ENCODE data around the gene SMURF1.

Gene SMURF1

GRCh38 chr7:98981701-98982100 is 162.2 kb downstream of the SMURF1 start:
- peak; percentile 43 for DNase-seq (ENCODE audit: low spot score)
- Histone ChIP-seq H3K27ac (no peak overlapping the region), H3K4me3 (no peak overlapping the region)
- TF ChIP-seq, protein P1, sequence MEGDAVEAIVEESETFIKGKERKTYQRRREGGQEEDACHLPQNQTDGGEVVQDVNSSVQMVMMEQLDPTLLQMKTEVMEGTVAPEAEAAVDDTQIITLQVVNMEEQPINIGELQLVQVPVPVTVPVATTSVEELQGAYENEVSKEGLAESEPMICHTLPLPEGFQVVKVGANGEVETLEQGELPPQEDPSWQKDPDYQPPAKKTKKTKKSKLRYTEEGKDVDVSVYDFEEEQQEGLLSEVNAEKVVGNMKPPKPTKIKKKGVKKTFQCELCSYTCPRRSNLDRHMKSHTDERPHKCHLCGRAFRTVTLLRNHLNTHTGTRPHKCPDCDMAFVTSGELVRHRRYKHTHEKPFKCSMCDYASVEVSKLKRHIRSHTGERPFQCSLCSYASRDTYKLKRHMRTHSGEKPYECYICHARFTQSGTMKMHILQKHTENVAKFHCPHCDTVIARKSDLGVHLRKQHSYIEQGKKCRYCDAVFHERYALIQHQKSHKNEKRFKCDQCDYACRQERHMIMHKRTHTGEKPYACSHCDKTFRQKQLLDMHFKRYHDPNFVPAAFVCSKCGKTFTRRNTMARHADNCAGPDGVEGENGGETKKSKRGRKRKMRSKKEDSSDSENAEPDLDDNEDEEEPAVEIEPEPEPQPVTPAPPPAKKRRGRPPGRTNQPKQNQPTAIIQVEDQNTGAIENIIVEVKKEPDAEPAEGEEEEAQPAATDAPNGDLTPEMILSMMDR (IDR thresholded peaks at IDR 0.05), result no peak

GRCh38 chr7:98978672-98979071 is 165.2 kb downstream of the SMURF1 start:
- DNase-seq (ENCODE audit: low spot score), result peak; percentile 22
- Histone ChIP-seq H3K4me3 (no peak overlapping the region), H3K27ac (no peak overlapping the region)
- TF ChIP-seq, protein P1 (IDR thresholded peaks at IDR 0.05), result no peak
